Heart left ventricle (tissue), 16 donors: Measurements from ENCODE around the gene CTPS2. TPM values are rescaled to one million over a fixed set of nuclear protein-coding genes. Genes with fewer than 3 reads are reported as not detected.

Experiments used
- ATAC-seq, 4 donors: fragments of 200-7000 bp; cut with Tn5 transposase; one replicate each; pipeline ENCODE4 v1.9.1; 2020 to 2022; ENCODE audit warnings: moderate library complexity in 4 of 4, mild to moderate bottlenecking in 3 of 4, moderate number of reproducible peaks in 1 of 4
- DNase-seq, 5 donors: peaks; one replicate each; pipeline ENCODE4 v3.0.0-alpha.2; 2020
- H3K27ac ChIP-seq, 12 donors: fragments of 200-600 bp; sonication (generic) in 4 of 12; one replicate each; pipeline versions ENCODE4 v1.5.0 to v1.8.0; 2016 to 2022; ENCODE audit warnings: mild to moderate bottlenecking in 2 of 12
- H3K27me3 ChIP-seq, 9 donors: fragments of 200-600 bp; sonication (generic) in 2 of 9; one replicate each; pipeline versions ENCODE4 v1.5.1 to v1.8.0; 2016 to 2022; ENCODE audit warnings: mild to moderate bottlenecking in 3 of 9
- H3K36me3 ChIP-seq, 9 donors: fragments of 200-600 bp; sonication (generic) in 2 of 9; one replicate each; pipeline versions ENCODE4 v1.5.0 to v1.8.0; 2018 to 2022; ENCODE audit warnings: mild to moderate bottlenecking in 2 of 9
- H3K4me1 ChIP-seq, 12 donors: fragments of 200-600 bp; sonication (generic) in 4 of 12; one replicate each; pipeline versions ENCODE4 v1.5.0 to v1.8.0; 2016 to 2022; ENCODE audit warnings: mild to moderate bottlenecking in 3 of 12
- H3K4me3 ChIP-seq, 12 donors: fragments of 200-600 bp; sonication (generic) in 4 of 12; one replicate each; pipeline versions ENCODE4 v1.5.0 to v1.8.0; 2017 to 2022; ENCODE audit warnings: mild to moderate bottlenecking in 9 of 12, moderate library complexity in 4 of 12
- H3K9me3 ChIP-seq, 12 donors: fragments of 200-600 bp; sonication (generic) in 4 of 12; one replicate each; pipeline versions ENCODE4 v1.5.0 to v1.8.0; 2016 to 2022; ENCODE audit warnings: mild to moderate bottlenecking in 1 of 12
- CTCF ChIP-seq, 12 donors: fragments of 200-600 bp; sonication (generic) in 4 of 12; IDR thresholded peaks; one replicate each; pipeline versions ENCODE4 v1.5.0 to v1.8.0; 2018 to 2022; ENCODE audit warnings: antibody characterized with exemption in 12 of 12, mild to moderate bottlenecking in 5 of 12
- POLR2A ChIP-seq, 2 donors: fragments of 450-650 bp; IDR thresholded peaks; one replicate each; pipeline ENCODE4 v1.6.1; 2017; ENCODE audit warnings: antibody characterized with exemption in 2 of 2, mild to moderate bottlenecking in 2 of 2, moderate library complexity in 2 of 2
- WGBS, 4 donors: extraction: QIAGEN DNeasy Blood & Tissue Kit in 2 of 4; methylation state at CpG; one replicate each; pipeline versions ENCODE4 v1.1.5 to v1.1.7; 2013 to 2018; 5-methylcytosine and 5-hydroxymethylcytosine counted together
- intact Hi-C, 10 donors: fragments of 100-400 bp; cut with DNase I; formaldehyde crosslinking; loops; one replicate each; pipeline versions ENCODE4 v1.11.1 to v1.14.2; 2022
- polyA plus RNA-seq, 2 donors: library from polyadenylated mRNA; stranded (reverse); fragments of 200-250 nt; gene quantifications; one replicate each; pipeline ENCODE4 v1.2.3, GENCODE V29; 2013
- total RNA-seq, 9 donors: library from RNA; depleted of rRNA in 2 of 9; stranded (reverse); fragments of >200 nt in 2 of 9; fragmentation: NEBNext Ultra II Directional in 3 of 9; extraction: Animal tissue kit (Norgen Biotek cat#: 25700) in 3 of 9; gene quantifications; one replicate each; pipeline versions ENCODE4 v1.1.0 to v1.2.4, GENCODE V29; 2016 to 2023
- donor health status: ischemic (EF 13 %, LVEDD 7.1; RV severe dilation, severe dysfunction).
- donor health status: healthy with polysubstance abuse.
- donor health status: DM: no; HTN: yes; CAD: no.
- donor health status: DM: no; HTN: no; CAD: no.
- donor health status: ischemic (EF 25% LVEDD 6.9; RV normal size, moderate dysfunction).
- donor health status: ischemic (EF 25% LVEDD 5.7; RV mildly dilated, moderate dysfunction).
- donor health status: healthy.
- donor health status: DM: yes; HTN: yes; CAD: no.
- donor health status: ischemic (EF 35%, LVEDD 5.7; RV mildly dilated, moderate dysfunction).
- donor health status: nonischemic (EF 11% LVEDD 7.7; RV severe dilation, severe dysfunction).
- donor health status: DM: yes; HTN: yes; CAD: no.
- donor health status: PGD.
- donor health status: ischemic (EF 29% LVEDD 5.4; RV normal size, mild dysfunction).
- donor health status: nonischemic (EF 23%, LVEDD 6.1; RV moderate dilation, normal function).

Gene CTPS2
- total and polyA plus RNA-seq, 11 donors, result 3.1 to 8.3 (median 4.8) TPM

- H3K4me3 ChIP-seq, result no peak overlapping the region
- intact Hi-C loops, result no loop called here
- no peaks in the 10 kb centered on the region for H3K9me3 ChIP-seq
- DNase-seq (no peak), ATAC-seq (peak in 2 of 4 donors; percentile 59 to 73)
- peaks cover 0 to 10% (median 0%) of the 10 kb centered on the region in 9 donors for H3K27me3 ChIP-seq
- WGBS, 4 donors, result 55 to 84% (median 69%) methylated on average over 4 of the region's 4 CpGs
- H3K4me1 ChIP-seq, result no peaks in the 10 kb centered on the region
- H3K27ac ChIP-seq, result no peak overlapping the region
- peaks cover 0 to 3% (median 0%) of the 10 kb centered on the region in 9 donors for H3K36me3 ChIP-seq
- TF ChIP-seq CTCF (IDR thresholded peaks at IDR 0.05) (no peak), POLR2A (IDR thresholded peaks at IDR 0.05) (no peak)
Observed at GRCh38 chrX:16640823-16641222, 71.6 kb downstream of the CTPS2 start.

- TF ChIP-seq CTCF (IDR thresholded peaks at IDR 0.05), result no peak
- TF ChIP-seq POLR2A (IDR thresholded peaks at IDR 0.05), result no peak
- Histone ChIP-seq H3K27ac (no peak overlapping the region), H3K36me3 (peaks cover 0 to 3% (median 0%) of the 10 kb centered on the region in 9 donors), H3K4me1 (no peaks in the 10 kb centered on the region), H3K27me3 (peaks cover 0 to 13% (median 0%) of the 10 kb centered on the region in 9 donors), H3K4me3 (no peak overlapping the region), H3K9me3 (no peaks in the 10 kb centered on the region)
- ATAC-seq (no peak), DNase-seq (no peak)
- intact Hi-C loops, result no loop called here
- 85 to 90% (median 86%) methylated on average over 6 of the region's 6 CpGs for WGBS, 4 donors
Observed at GRCh38 chrX:16639966-16640365, 72.5 kb downstream of the CTPS2 start.

GRCh38 chrX:16638533-16638932 lies 73.9 kb downstream of the CTPS2 start:
- intact Hi-C loops, result no loop called here
- 92 to 99% (median 95%) methylated on average over 7 of the region's 7 CpGs for WGBS, 4 donors
- no peak for ATAC-seq
- peaks cover 0 to 8% (median 0%) of the 10 kb centered on the region in 9 donors for H3K27me3 ChIP-seq
- H3K4me3 ChIP-seq, result no peak overlapping the region
- no peak for TF ChIP-seq CTCF (IDR thresholded peaks at IDR 0.05)
- TF ChIP-seq POLR2A (IDR thresholded peaks at IDR 0.05), result no peak
- DNase-seq, result no peak
- no peak overlapping the region for H3K27ac ChIP-seq
- H3K9me3 ChIP-seq, result no peaks in the 10 kb centered on the region
- H3K4me1 ChIP-seq, result peaks cover 0 to 4% (median 0%) of the 10 kb centered on the region in 12 donors
- H3K36me3 ChIP-seq, result peaks cover 0 to 3% (median 0%) of the 10 kb centered on the region in 9 donors

- H3K27me3 ChIP-seq, result peaks cover 0 to 8% (median 0%) of the 10 kb centered on the region in 9 donors
- no peak overlapping the region for H3K4me3 ChIP-seq
- no peaks in the 10 kb centered on the region for H3K9me3 ChIP-seq
- 93 to 100% (median 96%) methylated on average over 3 of the region's 3 CpGs for WGBS, 4 donors
- intact Hi-C loops, result no loop called here
- no peak overlapping the region for H3K27ac ChIP-seq
- no peak for ATAC-seq
- DNase-seq, result no peak
- TF ChIP-seq CTCF (IDR thresholded peaks at IDR 0.05) (no peak), POLR2A (IDR thresholded peaks at IDR 0.05) (no peak)
- peaks cover 0 to 6% (median 0%) of the 10 kb centered on the region in 12 donors for H3K4me1 ChIP-seq
- peaks cover 0 to 3% (median 0%) of the 10 kb centered on the region in 9 donors for H3K36me3 ChIP-seq
Observed at GRCh38 chrX:16635596-16635995, 76.9 kb downstream of the CTPS2 start.
